SK-N-SH (cell line): ENCODE data around the gene LAMTOR4. TPM values are rescaled to one million over a fixed set of nuclear protein-coding genes. Genes with fewer than 3 reads are reported as not detected.

Experiments used
- CTCF ChIA-PET: fragments of 300-600, 350-600 bp; formaldehyde crosslinking; extraction: SDS; loops from one replicate; lab custom pipeline; 2021; lab: Yijun Ruan, JAX
- POLR2A ChIA-PET: fragments of 350-600 bp; sonication (Branson Sonifier 250); formaldehyde crosslinking; extraction: SDS; loops from one replicate; lab custom pipeline; 2020; ENCODE audit warnings: antibody characterized with exemption, inconsistent platforms; lab: Yijun Ruan, JAX
- DNase-seq: peaks from one replicate; pipeline ENCODE4 v3.0.0; 2012
- H2AFZ ChIP-seq: fragments of 200-600 bp; sonication (generic); 2 replicates; pipeline ENCODE4 v1.8.1; 2016; ENCODE audit warnings: antibody characterized with exemption, mild to moderate bottlenecking, low read depth
- H3F3A ChIP-seq: fragments of 200-600 bp; sonication (generic); replicated peaks from 2 replicates; pipeline ENCODE3; 2016; ENCODE audit warnings: antibody characterized with exemption, mild to moderate bottlenecking; ENCODE audit not compliant: insufficient read depth
- H3K27ac ChIP-seq, 2 experiments: fragments of 200-500 bp in 1 of 2; fragments of 200-600 bp in 1 of 2; sonication (Bioruptor generic) in 1 of 2; sonication (generic), shearing (Covaris generic) in 1 of 2; 2 replicates each; pipeline versions ENCODE4 v1.5.1 to v1.6.1; 2014 to 2016; ENCODE audit warnings: low read depth in 2 of 2, inconsistent platforms in 1 of 2, low read length in 1 of 2, mild to moderate bottlenecking in 1 of 2, mixed read lengths in 1 of 2
- H3K27me3 ChIP-seq: fragments of 200-600 bp; sonication (generic), shearing (Covaris generic); 2 replicates; pipeline ENCODE4 v1.6.1; 2016; ENCODE audit warnings: mixed run types; ENCODE audit not compliant: insufficient read depth
- H3K36me3 ChIP-seq, 2 experiments: fragments of 200-500 bp in 1 of 2; fragments of 200-600 bp in 1 of 2; sonication (Bioruptor generic) in 1 of 2; sonication (generic) in 1 of 2; replicated peaks in 1 of 2; 2 replicates each; pipeline versions ENCODE3 to v1.5.1; 2014 to 2016; ENCODE audit warnings: low read length in 1 of 2, mild to moderate bottlenecking in 1 of 2; ENCODE audit not compliant: insufficient read depth in 2 of 2, control insufficient read depth in 1 of 2
- H3K4me1 ChIP-seq, 2 experiments: fragments of 200-500 bp in 1 of 2; fragments of 200-600 bp in 1 of 2; sonication (Bioruptor generic) in 1 of 2; sonication (generic), shearing (Covaris generic) in 1 of 2; 2 replicates each; pipeline versions ENCODE4 v1.5.1 to v1.6.1; 2014 to 2016; ENCODE audit warnings: low read depth in 1 of 2, low read length in 1 of 2, mixed run types in 1 of 2; ENCODE audit not compliant: insufficient read depth in 2 of 2, control insufficient read depth in 1 of 2
- H3K4me2 ChIP-seq: fragments of 200-600 bp; sonication (generic), shearing (Covaris generic); 2 replicates; pipeline ENCODE4 v1.6.1; 2017; ENCODE audit warnings: mixed run types
- H3K4me3 ChIP-seq, 2 experiments: fragments of 200-500 bp in 1 of 2; fragments of 200-600 bp in 1 of 2; sonication (Bioruptor generic) in 1 of 2; sonication (generic), shearing (Covaris generic) in 1 of 2; 2 replicates each; pipeline versions ENCODE4 v1.5.1 to v1.8.1; 2014 to 2016; ENCODE audit warnings: low read depth in 2 of 2, inconsistent platforms in 1 of 2, low read length in 1 of 2, mild to moderate bottlenecking in 1 of 2, mixed read lengths in 1 of 2, moderate library complexity in 1 of 2
- H3K79me2 ChIP-seq: fragments of 200-600 bp; sonication (generic); 2 replicates; pipeline ENCODE4 v1.8.1; 2017; ENCODE audit warnings: mild to moderate bottlenecking; ENCODE audit not compliant: insufficient read depth
- H3K9ac ChIP-seq: fragments of 200-600 bp; sonication (generic); 2 replicates; pipeline ENCODE4 v1.6.1; 2017; ENCODE audit warnings: mixed run types
- H3K9me2 ChIP-seq: fragments of 200-600 bp; sonication (generic); 2 replicates; pipeline ENCODE4 v1.6.1; 2017; ENCODE audit warnings: mixed run types
- H3K9me3 ChIP-seq: fragments of 200-600 bp; sonication (generic); 2 replicates; pipeline ENCODE4 v1.6.1; 2017; ENCODE audit warnings: mixed run types, mild to moderate bottlenecking, moderate library complexity
- H4K20me1 ChIP-seq: fragments of 200-600 bp; sonication (generic); 2 replicates; pipeline ENCODE4 v1.6.1; 2017; ENCODE audit warnings: mild to moderate bottlenecking, mixed run types; ENCODE audit not compliant: insufficient read depth
- ELF1 ChIP-seq: IDR thresholded peaks from 2 replicates; pipeline ENCODE4 v1.4.0; 2012
- EZH2phosphoT487 ChIP-seq: fragments of 200-600 bp; sonication (generic); IDR thresholded peaks from 2 replicates; pipeline ENCODE4 v1.6.1; 2017; ENCODE audit warnings: low read depth, mixed run types, mild to moderate bottlenecking, antibody characterized with exemption, moderate library complexity, borderline replicate concordance
- FOSL2 ChIP-seq: IDR thresholded peaks from 2 replicates; pipeline ENCODE4 v1.4.0; 2012; ENCODE audit warnings: low read depth, mild to moderate bottlenecking, moderate library complexity, borderline replicate concordance
- GABPA ChIP-seq: IDR thresholded peaks from 2 replicates; pipeline ENCODE4 v1.4.0; 2012; ENCODE audit warnings: low read depth, mild to moderate bottlenecking
- IRF3 ChIP-seq: fragments of 150-350 bp; IDR thresholded peaks from 2 replicates; pipeline ENCODE4 v1.6.1; 2016; ENCODE audit warnings: mild to moderate bottlenecking, low read depth, low read length
- NFIC ChIP-seq: IDR thresholded peaks from 2 replicates; pipeline ENCODE4 v1.4.0; 2012; ENCODE audit warnings: borderline replicate concordance
- NRF1 ChIP-seq: IDR thresholded peaks from 2 replicates; pipeline ENCODE4 v1.6.1; 2012; ENCODE audit warnings: low read depth, mild to moderate bottlenecking, low read length
- POLR2AphosphoS5 ChIP-seq: IDR thresholded peaks from 2 replicates; pipeline ENCODE4 v1.6.1; 2012; ENCODE audit warnings: low read depth, low read length
- RAD21 ChIP-seq: IDR thresholded peaks from 2 replicates; pipeline ENCODE4 v1.6.1; 2012; ENCODE audit warnings: mild to moderate bottlenecking, low read length
- RCOR1 ChIP-seq: fragments of 150-350 bp; IDR thresholded peaks from 2 replicates; pipeline ENCODE4 v1.6.1; 2017; ENCODE audit warnings: antibody characterized with exemption, low read length
- RFX5 ChIP-seq: IDR thresholded peaks from 2 replicates; pipeline ENCODE4 v1.6.1; 2012; ENCODE audit warnings: mild to moderate bottlenecking, improper control_type of control experiment, low read length
- SIN3A ChIP-seq: IDR thresholded peaks from 2 replicates; pipeline ENCODE4 v1.6.1; 2012; ENCODE audit warnings: low read depth, mild to moderate bottlenecking, low read length, moderate library complexity, borderline replicate concordance
- TEAD4 ChIP-seq: IDR thresholded peaks from 2 replicates; pipeline ENCODE4 v1.4.0; 2012; ENCODE audit warnings: mild to moderate bottlenecking, borderline replicate concordance; ENCODE audit not compliant: insufficient read depth
- WGBS: methylation state at CpG from one replicate; pipeline ENCODE4 v1.1.6; 2017; ENCODE audit warnings: low lambda C conversion rate; 5-methylcytosine and 5-hydroxymethylcytosine counted together
- polyA plus RNA-seq, 3 experiments: library from polyadenylated mRNA; depleted of rRNA; stranded (reverse); fragments of >200 nt; gene quantifications; 2 replicates each; pipeline ENCODE4 v1.2.3, GENCODE V29; 2012
- TF ChIP-seq, protein P1 (sequence below): fragments of 150-350 bp; IDR thresholded peaks from 2 replicates; pipeline ENCODE4 v1.6.1; 2017; ENCODE audit warnings: antibody characterized with exemption, low read length, low read depth, borderline replicate concordance

The LAMTOR4 gene
- polyA plus RNA-seq, 1 of the 3 experiments (the other 2 are of a cell fraction): 630 TPM

- H3K79me2 ChIP-seq: peaks cover 70% of the 10 kb centered on the region
- TF ChIP-seq IRF3 (no peak), NFIC (no peak), POLR2AphosphoS5 (no peak; the same call in 1 of the 2 replicates), GABPA (no peak), EZH2phosphoT487 (no peak), RAD21 (no peak), RCOR1 (no peak), ELF1 (no peak), TEAD4 (no peak), NRF1 (no peak), FOSL2 (no peak), RFX5 (no peak), SIN3A (no peak)
- TF ChIP-seq, protein P1, sequence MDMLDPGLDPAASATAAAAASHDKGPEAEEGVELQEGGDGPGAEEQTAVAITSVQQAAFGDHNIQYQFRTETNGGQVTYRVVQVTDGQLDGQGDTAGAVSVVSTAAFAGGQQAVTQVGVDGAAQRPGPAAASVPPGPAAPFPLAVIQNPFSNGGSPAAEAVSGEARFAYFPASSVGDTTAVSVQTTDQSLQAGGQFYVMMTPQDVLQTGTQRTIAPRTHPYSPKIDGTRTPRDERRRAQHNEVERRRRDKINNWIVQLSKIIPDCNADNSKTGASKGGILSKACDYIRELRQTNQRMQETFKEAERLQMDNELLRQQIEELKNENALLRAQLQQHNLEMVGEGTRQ: no peak
- TF ChIP-seq, all 33 proteins: peak for 0
- Histone ChIP-seq H3K27me3 (no peaks in the 10 kb centered on the region), H3K36me3 (peaks cover 39 to 44% of the 10 kb centered on the region in 2 experiments), H3K4me1 (peaks cover 14 to 19% of the 10 kb centered on the region in 2 experiments; a peak in 2 of 4 replicates), H3K9ac (no peak overlapping the region), H3K9me2 (no peaks in the 10 kb centered on the region), H3F3A (peaks cover 15% of the 10 kb centered on the region), H3K4me2 (no peak overlapping the region), H2AFZ (no peak overlapping the region), H3K9me3 (no peaks in the 10 kb centered on the region), H3K4me3 (no peak overlapping the region), H3K27ac (no peak overlapping the region), H4K20me1 (peaks cover 20% of the 10 kb centered on the region)
- DNase-seq: no peak
- ChIA-PET CTCF (interaction anchor here (1.2 to 3.9 kb wide), 2 partner anchors 23 to 62 kb away, joined by 3 to 33 read pairs; no protein-coding TSS in a partner anchor), POLR2A (interaction anchor here (0.9 to 1.6 kb wide), 3 partner anchors 12 to 26 kb away, joined by 4 to 5 read pairs (median 5); partner anchors contain the start of genes GPC2 and STAG3)
- 84% methylated on average over 29 of the region's 30 CpGs for WGBS
These were observed 6.2 kb downstream of the LAMTOR4 start for GRCh38 chr7:100154651-100155491.
